Activated T-helper 17 cell treated with anti-CD3 and anti-CD28 coated beads, Interleukin-2, amount 50 U/mL, for 72 hours (primary cell): ENCODE data around the gene AZI2. TPM values are rescaled to one million over a fixed set of nuclear protein-coding genes. Genes with fewer than 3 reads are reported as not detected.

Source experiments
- ATAC-seq: fragments of 150-1000 bp; cut with Tn5 transposase; replicated peaks from 2 replicates; pipeline ENCODE4 v1.10.0; 2021; ENCODE audit warnings: mild to moderate bottlenecking, moderate library complexity
- H3K27ac Mint-ChIP-seq: one replicate; pipeline ENCODE4 v1.8.0; 2022; ENCODE audit warnings: mixed read lengths
- H3K27me3 Mint-ChIP-seq: one replicate; pipeline ENCODE4 v1.8.0; 2022; ENCODE audit warnings: mixed read lengths
- H3K36me3 Mint-ChIP-seq: one replicate; pipeline ENCODE4 v1.8.0; 2022; ENCODE audit warnings: low read depth, mild to moderate bottlenecking, mixed read lengths
- H3K4me1 Mint-ChIP-seq: one replicate; pipeline ENCODE4 v1.8.0; 2022; ENCODE audit warnings: mixed read lengths
- H3K4me3 Mint-ChIP-seq: one replicate; pipeline ENCODE4 v1.8.0; 2022; ENCODE audit warnings: mild to moderate bottlenecking, mixed read lengths
- H3K9me3 Mint-ChIP-seq: one replicate; pipeline ENCODE4 v1.8.0; 2022; ENCODE audit warnings: mixed read lengths
- total RNA-seq, 2 donors: library from RNA; stranded (reverse); gene quantifications; one replicate each; pipeline ENCODE4 v1.2.3, GENCODE V29; 2022

Gene AZI2
- total RNA-seq, 2 donors from 2014 or later, result 46.3 to 61.1 TPM

DNA sequence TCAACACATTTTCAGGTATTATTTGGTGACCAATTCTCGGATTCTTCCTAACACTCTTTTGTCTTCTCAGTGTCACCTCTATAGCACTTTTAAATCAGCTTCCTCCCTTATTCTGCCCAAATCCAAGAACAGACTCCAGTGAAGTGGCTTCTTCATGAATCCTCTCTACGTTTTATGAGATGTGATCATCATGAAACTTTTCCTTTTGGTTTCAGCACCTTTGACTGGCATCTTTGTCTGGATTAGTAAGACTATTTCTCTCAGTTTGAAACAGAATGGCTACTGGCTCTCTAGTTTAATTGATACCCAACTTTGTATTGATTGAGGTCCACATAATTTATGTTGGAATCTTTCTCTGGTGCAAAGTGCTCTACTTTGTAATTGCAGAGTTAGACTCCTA, 61.6 kb downstream of the AZI2 start:
- H3K27ac Mint-ChIP-seq, result no peak overlapping the region
- H3K4me3 Mint-ChIP-seq, result no peak overlapping the region
- ATAC-seq, result no peak
- H3K36me3 Mint-ChIP-seq, result peaks cover 5% of the 10 kb centered on the region
- no peaks in the 10 kb centered on the region for H3K27me3 Mint-ChIP-seq
- H3K4me1 Mint-ChIP-seq, result no peaks in the 10 kb centered on the region
- no peaks in the 10 kb centered on the region for H3K9me3 Mint-ChIP-seq

DNA sequence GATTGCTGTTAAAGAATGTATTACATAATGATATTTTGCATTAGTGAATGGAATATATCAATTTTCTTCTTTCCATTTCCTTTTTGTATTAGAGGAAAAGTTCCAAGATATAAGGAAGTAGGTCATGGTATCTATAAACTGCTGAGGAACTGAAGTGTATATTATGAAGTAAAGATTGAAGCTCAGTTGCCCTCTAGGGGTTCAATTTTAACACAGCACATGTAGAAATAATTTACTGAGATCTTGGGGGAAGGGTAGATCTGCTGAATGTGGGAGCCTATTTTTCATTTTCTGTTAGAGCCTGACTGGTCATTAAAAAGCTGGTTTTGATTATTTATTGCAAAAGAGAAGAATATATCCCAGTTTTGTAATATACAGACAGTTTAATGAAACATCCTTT, 62.0 kb downstream of the AZI2 start:
- no peaks in the 10 kb centered on the region for H3K27me3 Mint-ChIP-seq
- H3K36me3 Mint-ChIP-seq, result peaks cover 5% of the 10 kb centered on the region
- H3K4me1 Mint-ChIP-seq, result no peaks in the 10 kb centered on the region
- no peaks in the 10 kb centered on the region for H3K9me3 Mint-ChIP-seq
- no peak for ATAC-seq
- H3K27ac Mint-ChIP-seq, result no peak overlapping the region
- H3K4me3 Mint-ChIP-seq, result no peak overlapping the region

DNA sequence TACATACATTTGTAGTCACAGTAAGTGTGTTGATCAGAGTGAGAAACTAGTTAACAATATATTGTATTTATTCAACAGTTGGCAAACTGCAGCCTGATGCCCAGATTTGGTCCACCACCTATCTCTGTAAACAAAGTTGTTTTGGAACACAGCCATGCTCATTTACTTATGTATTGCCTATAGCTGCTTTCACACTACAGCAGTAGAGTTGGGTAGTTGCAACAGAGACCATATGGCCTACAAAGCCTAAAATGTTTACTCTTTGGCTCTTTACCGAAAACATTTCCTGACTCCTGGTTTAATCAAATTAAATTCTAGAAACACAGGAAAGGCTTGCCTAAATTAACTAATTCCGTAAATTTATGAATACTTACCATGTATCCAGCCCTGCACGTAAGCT, 67.8 kb downstream of the AZI2 start:
- Mint-ChIP-seq H3K27me3 (no peaks in the 10 kb centered on the region), H3K9me3 (no peaks in the 10 kb centered on the region), H3K36me3 (peaks cover 5% of the 10 kb centered on the region), H3K4me1 (peaks cover 5% of the 10 kb centered on the region), H3K27ac (no peak overlapping the region), H3K4me3 (no peak overlapping the region)
- ATAC-seq, result no peak

DNA sequence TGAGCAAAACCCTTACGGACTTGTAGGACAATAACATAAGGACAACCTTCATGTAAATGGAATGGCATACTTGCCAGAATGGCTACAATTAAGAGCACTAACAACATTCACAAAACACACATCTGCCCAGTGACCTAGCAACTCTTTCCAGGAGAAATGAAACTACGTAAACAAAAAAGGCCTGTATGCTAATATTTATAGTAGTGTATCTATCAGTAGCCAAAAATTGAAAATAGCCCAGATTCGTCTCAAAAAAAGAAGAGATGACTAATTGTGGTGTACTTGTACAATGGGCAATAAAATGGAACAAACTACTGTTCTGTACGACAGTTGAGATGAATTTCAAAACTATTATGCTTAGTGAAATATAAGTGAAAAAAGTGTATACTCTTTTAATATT, 68.9 kb downstream of the AZI2 start:
- Mint-ChIP-seq H3K36me3 (peaks cover 13% of the 10 kb centered on the region), H3K27me3 (no peaks in the 10 kb centered on the region), H3K9me3 (no peaks in the 10 kb centered on the region), H3K27ac (no peak overlapping the region), H3K4me3 (no peak overlapping the region), H3K4me1 (peaks cover 5% of the 10 kb centered on the region)
- no peak for ATAC-seq

DNA sequence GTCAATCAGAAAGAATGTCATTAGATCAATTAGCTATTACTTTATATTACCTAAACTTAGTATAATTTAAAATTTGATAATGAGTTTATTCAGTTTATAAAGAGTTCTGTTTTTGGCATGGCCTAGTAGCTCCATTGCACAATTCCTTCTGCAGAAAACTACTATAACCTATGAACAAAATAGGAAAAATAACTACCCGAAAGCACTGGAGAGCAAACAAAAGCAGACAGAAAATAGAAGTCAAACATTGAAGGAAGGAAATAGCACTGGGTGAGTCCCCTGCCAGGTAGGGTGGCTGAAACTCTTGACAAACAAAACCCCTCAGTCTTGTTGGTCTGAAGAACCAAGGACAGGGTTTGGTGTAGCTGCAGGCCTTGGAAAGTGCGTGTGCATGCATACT, 69.7 kb downstream of the AZI2 start:
- Mint-ChIP-seq H3K4me1 (peaks cover 5% of the 10 kb centered on the region), H3K27ac (no peak overlapping the region), H3K9me3 (no peaks in the 10 kb centered on the region), H3K4me3 (no peak overlapping the region), H3K36me3 (peaks cover 21% of the 10 kb centered on the region), H3K27me3 (no peaks in the 10 kb centered on the region)
- ATAC-seq, result no peak

DNA sequence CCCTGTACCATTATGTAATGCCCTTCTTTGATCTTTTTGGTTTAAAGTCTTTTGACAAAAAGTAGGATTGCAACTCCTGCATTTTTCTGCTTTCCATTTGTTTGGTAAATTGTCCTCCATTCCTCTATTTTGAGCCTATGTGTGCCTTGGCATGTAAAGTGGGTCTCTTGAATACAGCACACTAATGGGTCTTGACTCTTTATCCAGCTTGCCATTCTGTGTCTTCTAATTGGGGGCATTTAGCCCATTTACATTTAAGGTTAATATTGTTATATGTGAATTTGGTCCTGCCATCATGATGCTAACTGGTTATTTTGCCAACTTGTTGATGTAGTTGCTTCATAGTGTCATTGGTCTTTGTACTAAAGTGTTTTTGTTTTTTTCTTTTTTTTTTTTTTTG, 74.8 kb downstream of the AZI2 start:
- no peaks in the 10 kb centered on the region for H3K27me3 Mint-ChIP-seq

More for the DNA sequence above, 74.8 kb downstream of the AZI2 start:
- H3K4me3 Mint-ChIP-seq, result no peak overlapping the region
- H3K4me1 Mint-ChIP-seq, result peaks cover 9% of the 10 kb centered on the region
- H3K9me3 Mint-ChIP-seq, result peaks cover 18% of the 10 kb centered on the region
- peaks cover 69% of the 10 kb centered on the region for H3K36me3 Mint-ChIP-seq
- ATAC-seq, result no peak
- H3K27ac Mint-ChIP-seq, result no peak overlapping the region

Other genes with a start within 250 kb of the AZI2 start
- 10 to 100 TPM; 19.1 to 20.5 TPM for gene CMC1, start 107.2 kb downstream of the AZI2 start, total RNA-seq
- gene ZCWPW2, start 103 bp downstream of the AZI2 start, total RNA-seq, result under 1 TPM; 0.22 to 0.37 TPM